CMK (cell line): Measurements from ENCODE around the gene KLHL22.
"Not testable (repeated sequence)": the region's sequence is repeated elsewhere in the genome, so short reads cannot be mapped to it uniquely, and the experiment has no call there.

ENCODE experiments used
- DNase-seq: peaks from one replicate; pipeline ENCODE4 v3.0.0-alpha.2; 2010; ENCODE audit warnings: low read depth

KLHL22 gene

DNA sequence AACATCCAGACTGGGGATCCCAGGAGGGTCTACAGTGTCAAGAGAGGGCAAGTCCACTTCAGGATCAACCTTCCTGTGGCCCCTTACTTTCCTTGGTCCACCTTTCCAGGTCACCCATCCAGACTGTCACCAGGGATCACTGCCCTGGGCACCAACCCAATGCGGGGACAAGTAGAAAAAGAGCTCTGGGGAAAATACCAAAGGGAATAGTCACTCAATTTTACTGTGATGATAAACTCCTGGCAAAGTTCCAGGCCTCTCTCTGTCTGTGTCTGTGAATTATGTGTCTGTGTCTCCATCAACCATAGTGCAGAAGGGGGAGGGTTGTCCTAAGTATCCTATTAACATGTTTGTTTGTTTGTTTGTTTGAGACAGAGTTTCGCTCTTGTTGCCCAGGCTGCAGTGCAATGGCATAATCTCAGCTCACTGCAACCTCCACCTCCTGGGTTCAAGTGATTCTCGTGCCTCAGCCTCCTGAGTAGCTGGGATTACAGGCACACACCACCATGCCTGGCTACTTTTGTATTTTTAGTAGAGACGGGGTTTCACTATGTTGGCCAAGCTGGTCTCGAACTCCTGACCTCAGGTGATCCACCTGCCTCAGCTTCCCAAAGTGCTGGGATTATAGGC lies 8.8 kb upstream of the KLHL22 start:
- DNase-seq: not testable (repeated sequence)

- DNase-seq: no peak
Measured at GRCh38 chr22:20503816-20504215, 8.2 kb upstream of the KLHL22 start.

- DNase-seq: no peak
Measured at GRCh38 chr22:20499769-20500168, 4.2 kb upstream of the KLHL22 start.

DNA sequence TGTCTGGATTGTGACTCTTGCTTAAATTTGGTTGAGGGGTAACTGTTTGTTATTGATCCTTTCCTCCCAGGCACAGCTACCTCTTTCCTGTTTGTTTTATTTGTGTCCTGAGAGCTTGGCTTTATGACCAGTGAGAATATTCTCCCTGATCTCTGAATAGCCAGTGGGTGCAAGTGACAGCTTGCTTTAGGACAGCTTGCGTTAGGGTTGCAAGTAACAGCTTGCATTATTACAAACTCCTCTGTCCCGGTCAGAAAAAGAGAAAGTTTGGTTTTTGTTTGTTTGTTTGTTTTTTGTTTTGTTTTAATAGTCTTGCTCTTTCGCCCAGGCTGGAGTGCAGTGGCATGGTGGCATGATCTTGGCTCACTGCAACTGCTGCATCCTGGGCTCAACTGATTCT lies 3.3 kb upstream of the KLHL22 start:
- DNase-seq: no peak

DNA sequence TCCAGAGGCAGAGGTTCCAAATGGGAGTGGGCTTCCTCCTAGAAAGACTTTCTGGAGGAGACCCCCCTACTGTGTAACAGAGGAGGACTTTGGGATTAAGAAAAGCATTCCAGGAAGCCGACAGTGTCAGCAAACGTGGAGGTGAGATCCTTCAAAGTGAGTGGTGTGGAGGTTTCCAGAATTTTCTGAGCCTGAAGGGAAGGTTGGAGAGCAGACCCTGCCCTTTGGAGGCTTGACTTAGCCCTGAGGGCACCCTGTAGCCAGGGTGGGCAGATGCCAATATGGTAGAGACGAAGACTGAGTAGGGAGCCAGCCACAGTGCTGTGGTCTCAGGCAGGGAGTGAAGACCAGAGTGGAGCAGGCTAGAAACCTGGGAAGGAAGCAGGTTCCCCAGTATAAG lies 1.8 kb upstream of the KLHL22 start:
- DNase-seq: no peak

DNA sequence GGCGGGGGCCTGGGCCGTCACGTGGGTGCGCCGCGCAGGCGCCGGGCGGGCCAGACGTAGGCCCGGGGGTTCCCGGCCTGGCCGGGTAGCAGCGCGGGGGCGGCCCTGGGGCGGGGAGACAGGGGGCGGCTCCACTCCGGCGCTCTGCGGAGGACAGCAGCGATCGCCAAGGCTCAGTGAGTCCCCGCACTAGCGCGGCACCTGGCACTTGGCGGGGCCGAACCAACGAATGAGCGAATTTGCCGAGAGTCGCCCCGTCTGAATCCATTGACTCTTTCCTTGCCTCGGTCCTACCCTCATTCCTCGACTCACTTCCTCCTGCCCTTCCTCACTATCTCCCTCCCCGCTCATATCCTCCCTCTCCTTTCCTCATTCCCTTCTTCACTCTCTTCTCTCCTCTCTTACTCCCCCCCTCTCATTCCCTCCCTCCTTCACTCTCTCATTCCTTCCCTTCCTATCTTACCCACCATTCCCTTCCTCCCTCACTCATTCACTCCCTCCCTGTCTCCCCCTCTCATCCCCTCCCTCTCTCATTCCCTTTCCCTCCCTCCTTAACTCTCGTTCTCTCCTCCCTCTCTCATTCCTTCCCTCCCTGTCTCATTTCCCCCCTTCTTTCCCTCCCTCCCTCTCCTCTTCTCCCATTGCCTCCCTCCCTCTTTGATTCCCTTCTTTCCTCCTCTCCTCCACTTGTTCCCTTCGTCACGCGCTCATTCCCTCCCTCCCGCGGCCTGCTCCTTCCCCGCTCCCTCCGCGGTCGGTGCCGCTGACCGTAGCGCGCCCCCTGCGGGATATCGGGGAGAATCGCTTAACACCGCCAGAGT lies 476 bp upstream of the KLHL22 start:
- peak; percentile 74 for DNase-seq

DNA sequence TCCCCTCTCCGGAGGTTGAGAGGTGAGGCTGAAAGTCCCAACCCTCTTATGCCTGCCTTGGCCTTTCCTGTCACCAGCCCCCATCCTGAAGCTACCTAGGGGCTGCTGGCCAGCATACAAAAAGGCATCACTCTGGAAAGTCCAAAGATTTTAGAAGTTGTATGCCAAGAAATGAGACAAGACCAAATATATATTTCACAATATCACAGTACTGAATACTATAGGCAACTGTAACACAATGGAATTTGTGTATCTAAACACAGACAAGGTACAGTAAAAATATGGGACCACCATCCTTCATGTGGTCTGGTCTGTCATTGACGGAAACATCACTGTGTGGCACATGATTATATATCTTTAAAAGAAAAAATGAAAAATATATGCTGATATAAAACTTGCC lies 4.2 kb downstream of the KLHL22 start:
- no peak for DNase-seq

DNA sequence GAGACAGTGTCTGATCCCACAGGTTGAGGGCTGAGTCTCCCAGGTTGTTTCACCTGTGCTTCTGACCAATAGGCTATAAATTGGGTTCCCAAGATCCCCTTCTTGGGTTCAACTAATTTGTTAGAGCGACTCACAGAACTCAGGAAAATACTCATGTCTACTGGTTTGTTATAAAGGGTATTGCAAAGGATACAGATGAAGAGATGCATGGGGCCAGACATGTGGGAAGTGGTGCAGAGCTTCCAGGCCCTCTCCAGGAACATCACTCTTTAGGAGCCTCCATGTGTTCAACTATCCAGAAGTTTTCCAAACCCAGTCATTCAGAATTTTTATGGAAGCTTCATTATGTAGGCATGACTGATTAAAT lies 4.7 kb downstream of the KLHL22 start:
- no peak for DNase-seq

- DNase-seq: no peak
Measured at GRCh38 chr22:20490183-20490940, 5.2 kb downstream of the KLHL22 start.

DNA sequence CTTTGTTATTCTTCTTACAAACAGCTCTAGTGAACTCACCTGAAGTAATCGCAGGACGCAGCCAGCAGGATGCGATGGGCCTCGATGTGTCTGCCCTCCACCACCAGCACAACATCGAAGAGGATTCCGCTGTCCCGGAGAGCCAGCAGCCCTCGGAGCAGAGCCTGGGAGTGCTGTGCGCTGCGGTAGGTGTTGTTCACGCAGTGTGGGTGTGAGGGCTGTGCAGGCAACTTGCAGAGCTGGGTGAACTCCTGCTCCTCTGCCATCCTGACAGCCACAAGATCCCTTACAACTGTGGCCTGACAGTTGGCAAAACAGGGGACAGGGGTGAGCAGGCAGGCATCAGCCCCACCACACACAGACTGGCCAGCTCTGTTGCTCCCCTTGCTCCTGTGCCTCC lies 6.6 kb downstream of the KLHL22 start:
- no peak for DNase-seq

DNA sequence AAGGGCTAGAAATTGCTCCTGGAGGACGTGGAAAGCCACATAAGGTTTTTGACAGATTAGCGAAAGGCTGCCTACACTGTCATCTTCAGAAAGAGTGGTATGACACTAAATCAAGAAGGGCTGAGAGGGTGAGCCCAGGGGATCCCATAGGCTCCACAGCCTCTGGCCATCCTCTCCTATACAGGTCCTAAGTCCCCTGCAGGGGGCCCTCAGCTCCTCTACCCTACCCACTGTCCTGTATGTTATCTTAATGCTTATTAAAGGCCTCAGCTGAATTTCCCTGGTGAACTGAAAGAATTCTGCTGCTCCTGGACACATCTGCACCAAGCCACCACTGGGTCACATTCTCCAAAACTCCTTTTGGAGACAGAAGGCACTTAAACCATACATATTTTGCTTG lies 7.9 kb downstream of the KLHL22 start:
- DNase-seq: no peak

DNA sequence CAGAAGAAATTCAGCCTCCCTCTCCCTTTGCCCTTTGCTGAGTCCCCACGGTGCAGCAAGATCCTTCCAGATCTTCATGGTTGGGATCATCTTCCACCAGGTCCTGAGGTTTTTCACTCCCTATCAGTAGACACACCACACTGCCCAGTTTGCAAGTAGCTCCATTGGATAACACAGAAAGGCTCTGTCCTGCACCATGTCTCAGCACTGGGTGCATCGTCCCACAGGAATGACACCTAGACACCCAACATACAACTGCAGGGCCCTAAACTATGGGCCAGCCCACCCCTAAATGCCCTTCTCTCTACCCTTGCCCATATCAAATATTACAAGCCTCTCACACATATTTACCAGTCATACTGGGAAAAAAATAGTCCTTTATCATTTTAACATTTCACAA lies 9.4 kb downstream of the KLHL22 start:
- DNase-seq: no peak

DNA sequence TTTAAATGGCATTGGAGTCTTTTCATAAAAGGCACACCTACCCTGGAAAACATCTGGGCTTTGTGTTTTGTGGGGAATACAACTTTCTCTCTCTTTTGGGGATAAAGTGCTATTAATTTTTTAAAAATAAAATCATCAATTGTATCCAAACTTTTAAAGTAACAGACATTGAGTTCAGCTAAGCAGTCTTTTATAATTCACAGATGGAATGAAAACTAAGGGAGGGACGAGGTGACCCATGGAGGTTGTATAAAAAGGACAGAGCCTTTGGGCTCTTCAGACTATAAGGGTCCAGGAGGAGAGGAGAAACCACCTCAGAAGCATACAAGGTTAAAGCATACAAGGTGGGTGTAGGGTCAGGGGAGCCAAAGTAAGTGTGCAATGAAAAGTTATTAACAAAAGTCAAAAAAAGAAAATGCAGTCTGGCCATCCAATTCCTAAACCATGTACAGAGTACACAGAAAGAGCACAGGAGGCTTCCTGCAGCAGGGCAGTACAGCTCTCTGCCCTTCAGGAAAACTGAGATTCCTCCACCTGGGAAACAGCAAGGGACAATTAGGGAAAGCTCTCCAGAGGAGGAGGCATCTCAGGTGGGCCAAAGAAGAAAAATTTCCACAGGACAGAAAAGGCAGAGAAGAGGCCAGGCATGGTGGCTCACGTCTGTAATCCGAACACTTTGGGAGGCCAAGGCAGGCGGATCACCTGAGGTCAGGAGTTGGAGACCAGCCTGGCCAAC lies 10.5 kb downstream of the KLHL22 start:
- DNase-seq: no peak

GRCh38 chr22:20483771-20484170 lies 11.8 kb downstream of the KLHL22 start:
- no peak for DNase-seq

DNA sequence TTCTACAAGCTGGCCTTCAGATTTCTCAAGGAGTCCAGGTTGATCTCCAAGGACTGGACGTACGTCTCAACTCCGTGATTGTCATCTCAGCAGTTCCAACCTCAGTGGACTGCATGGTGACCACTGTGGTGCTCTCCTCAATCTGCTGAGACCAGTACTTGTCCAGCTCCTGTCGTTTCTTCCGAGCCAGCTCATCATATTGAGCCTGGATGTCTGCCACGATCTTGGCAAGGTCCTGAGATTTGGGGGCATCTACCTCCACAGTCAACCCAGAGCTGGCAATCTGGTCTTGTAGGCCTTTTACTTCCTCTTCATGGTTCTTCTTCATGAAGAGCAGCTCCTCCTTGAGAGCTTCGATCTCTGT lies 12.5 kb downstream of the KLHL22 start:
- DNase-seq: not testable (repeated sequence)

GRCh38 chr22:20479612-20480196 lies 15.9 kb downstream of the KLHL22 start:
- no peak for DNase-seq

DNA sequence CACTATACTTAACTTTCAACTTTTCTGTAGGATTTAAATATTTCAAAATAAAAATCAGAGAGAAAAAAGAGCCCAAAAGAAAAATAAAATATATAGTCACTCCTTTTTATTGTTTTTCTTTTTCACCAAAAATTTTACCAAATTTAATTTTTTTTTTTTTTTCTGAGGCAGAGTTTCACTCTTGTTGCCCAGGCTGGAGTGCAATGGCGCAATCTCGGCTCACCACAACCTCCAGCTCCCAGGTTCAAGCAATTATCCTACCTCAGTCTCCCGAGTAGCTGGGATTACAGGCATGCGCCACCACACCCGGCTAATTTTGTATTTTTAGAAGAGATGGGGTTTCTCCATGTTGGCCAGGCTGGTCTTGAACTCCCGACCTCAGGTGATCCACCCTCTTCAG lies 17.5 kb downstream of the KLHL22 start:
- not testable (repeated sequence) for DNase-seq

DNA sequence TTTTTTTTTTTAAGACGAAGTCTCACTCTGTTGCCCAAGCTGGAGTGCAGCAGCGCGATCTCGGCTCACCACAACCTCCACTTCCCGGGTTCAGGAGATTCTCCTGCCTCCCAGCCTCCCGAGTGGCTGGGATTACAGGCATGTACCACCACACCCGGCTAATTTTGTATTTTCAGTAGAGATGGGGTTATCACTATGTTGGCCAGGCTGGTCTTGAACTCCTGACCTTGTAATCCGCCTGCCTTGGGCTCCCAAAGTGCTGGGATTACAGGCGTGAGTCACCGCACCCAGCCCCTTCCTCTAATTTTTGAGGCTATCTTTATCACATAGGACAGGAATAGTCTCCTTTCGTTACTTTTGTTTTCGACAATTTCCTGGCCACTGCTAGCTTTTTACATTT lies 20.0 kb downstream of the KLHL22 start:
- DNase-seq: not testable (repeated sequence)

- no peak for DNase-seq
Measured at GRCh38 chr22:20475115-20475436, 20.5 kb downstream of the KLHL22 start.

DNA sequence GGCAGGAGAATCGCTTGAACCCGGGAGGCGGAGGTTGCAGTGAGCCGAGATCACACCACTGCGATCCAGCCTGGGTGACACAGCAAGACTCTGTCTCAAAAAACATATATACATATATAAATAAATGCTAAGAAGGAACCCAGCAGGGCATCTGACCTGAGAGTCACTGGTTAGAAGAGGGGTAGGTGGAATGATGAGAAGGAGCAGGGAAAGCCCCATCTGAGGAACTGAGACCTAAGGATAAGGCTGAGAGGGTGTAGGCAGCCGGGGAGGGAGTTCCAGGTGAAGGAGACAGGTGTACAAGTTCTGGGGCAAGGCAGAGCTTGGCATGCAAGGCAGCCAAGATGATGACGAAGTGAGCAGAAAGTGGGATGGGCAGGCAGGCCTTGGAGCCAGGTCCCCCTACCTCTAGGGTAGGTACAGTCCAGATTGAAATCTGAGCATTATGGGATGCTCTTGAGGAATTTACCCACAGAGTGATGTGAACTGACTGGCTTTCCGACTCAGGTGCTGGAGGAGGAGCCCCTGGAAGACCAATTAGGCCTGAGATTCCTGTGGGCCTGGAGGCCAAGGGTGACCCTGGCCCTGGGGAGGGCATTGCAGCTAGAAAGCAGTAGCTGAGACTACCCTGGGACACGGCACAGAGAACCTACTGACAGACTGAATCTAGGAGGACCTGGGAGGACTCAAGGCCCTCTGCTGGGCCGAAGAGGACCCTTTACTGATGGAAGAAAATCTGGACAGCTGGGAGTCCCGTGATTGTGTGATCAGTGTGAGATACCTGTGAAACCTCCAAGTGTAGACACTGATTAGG lies 22.8 kb downstream of the KLHL22 start:
- DNase-seq: no peak

DNA sequence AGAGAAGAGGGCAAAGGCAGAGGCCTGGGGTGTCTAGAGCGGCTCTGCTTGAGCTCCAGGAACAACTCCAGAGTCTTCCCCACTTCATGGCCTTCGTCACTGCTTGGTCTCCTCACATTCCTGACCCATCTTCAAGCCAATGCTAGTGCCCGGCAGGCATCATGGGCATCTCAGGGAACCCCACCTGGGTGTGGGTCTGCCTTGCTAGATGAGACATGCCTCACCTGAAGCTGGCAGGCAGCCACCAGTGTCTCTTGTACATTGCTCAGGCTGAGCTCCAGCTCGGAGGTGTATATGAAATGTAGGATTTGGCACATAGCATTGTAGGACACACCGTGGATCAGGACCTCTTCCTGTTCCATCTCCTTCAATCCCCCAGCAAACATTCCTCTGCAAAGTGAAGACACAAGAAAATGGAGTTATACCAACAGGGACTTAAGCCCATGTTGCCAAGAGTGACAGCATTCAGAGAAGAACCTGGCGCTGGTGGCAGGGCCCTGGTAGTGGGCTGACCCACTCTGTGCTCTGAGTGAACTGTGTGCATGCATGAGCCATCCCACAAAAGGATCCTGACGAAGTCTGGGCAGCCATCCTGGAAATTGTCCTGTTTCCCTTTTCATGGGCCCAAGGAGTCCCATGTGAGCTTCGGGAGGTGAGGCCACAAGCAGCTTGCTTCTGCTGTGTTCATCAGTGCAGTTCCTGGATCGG lies 24.3 kb downstream of the KLHL22 start:
- DNase-seq: no peak
